NCI-H526 treated with DMSO at 0.1 percent for 48 hours (cell line): ENCODE measurements around the gene TBCD.
"Not testable (repeated sequence)": the region's sequence is repeated elsewhere in the genome, so short reads cannot be mapped to it uniquely, and the experiment has no call there.

Source experiments
- DNase-seq: peaks from one replicate; lab custom pipeline; 2025; lab: John Stamatoyannopoulos, UW

Gene TBCD

GRCh38 chr17:82729479-82730260 lies 22.2 kb upstream of the TBCD start:
- no peak for DNase-seq

GRCh38 chr17:82732118-82732743 lies 19.6 kb upstream of the TBCD start:
- DNase-seq: no peak

GRCh38 chr17:82734987-82735866 lies 16.6 kb upstream of the TBCD start, which contains the start of gene FN3K:
Gene FN3K, plus strand, starts transcription at chr17:82735615. Its CDS starts 22 bp downstream, at chr17:82735637.
- DNase-seq: peak; percentile 45

- no peak for DNase-seq
Observed at GRCh38 chr17:82736511-82737185, 15.2 kb upstream of the TBCD start.

- no peak for DNase-seq
Observed at GRCh38 chr17:82737967-82738877, 13.6 kb upstream of the TBCD start.

GRCh38 chr17:82740906-82741759 lies 10.7 kb upstream of the TBCD start:
- no peak for DNase-seq

GRCh38 chr17:82743344-82744219 lies 8.3 kb upstream of the TBCD start:
- no peak for DNase-seq

- not testable (repeated sequence) for DNase-seq
Observed at GRCh38 chr17:82744736-82745135, 7.1 kb upstream of the TBCD start.

GRCh38 chr17:82745524-82745923 lies 6.3 kb upstream of the TBCD start:
- no peak for DNase-seq

GRCh38 chr17:82748756-82749155 lies 3.1 kb upstream of the TBCD start:
- DNase-seq: no peak

- no peak for DNase-seq
Observed at GRCh38 chr17:82750241-82750908, 1.5 kb upstream of the TBCD start.

GRCh38 chr17:82751171-82751570 lies 694 bp upstream of the TBCD start:
- DNase-seq: no peak

GRCh38 chr17:82752371-82753200 lies 721 bp downstream of the TBCD start:
- no peak for DNase-seq

GRCh38 chr17:82753201-82753464 lies 1.3 kb downstream of the TBCD start:
- DNase-seq: no peak

- no peak for DNase-seq
Observed at GRCh38 chr17:82754297-82755208, 2.7 kb downstream of the TBCD start.

- DNase-seq: no peak
Observed at GRCh38 chr17:82756166-82756565, 4.3 kb downstream of the TBCD start.

- DNase-seq: no peak
Observed at GRCh38 chr17:82765371-82765770, 13.5 kb downstream of the TBCD start.
